Tibial nerve (tissue), 3 donors: ENCODE data around the gene PKP4.

Experiments
- POLR2A ChIP-seq, 2 donors: fragments of 450-650 bp; IDR thresholded peaks; one replicate each; pipeline ENCODE4 v1.6.1; 2017; ENCODE audit warnings: antibody characterized with exemption in 2 of 2, mild to moderate bottlenecking in 2 of 2, moderate library complexity in 2 of 2
- TF ChIP-seq, protein P1 (sequence below), 5 experiments: fragments of 200-600 bp in 3 of 5; fragments of 450-650 bp in 2 of 5; sonication (generic) in 3 of 5; IDR thresholded peaks; one replicate each; pipeline ENCODE4 v1.5.1; 2016 to 2019; ENCODE audit warnings: antibody characterized with exemption in 5 of 5, mild to moderate bottlenecking in 3 of 5, moderate library complexity in 2 of 5

- TF ChIP-seq POLR2A (IDR thresholded peaks at IDR 0.05), result no peak
- TF ChIP-seq, protein P1, sequence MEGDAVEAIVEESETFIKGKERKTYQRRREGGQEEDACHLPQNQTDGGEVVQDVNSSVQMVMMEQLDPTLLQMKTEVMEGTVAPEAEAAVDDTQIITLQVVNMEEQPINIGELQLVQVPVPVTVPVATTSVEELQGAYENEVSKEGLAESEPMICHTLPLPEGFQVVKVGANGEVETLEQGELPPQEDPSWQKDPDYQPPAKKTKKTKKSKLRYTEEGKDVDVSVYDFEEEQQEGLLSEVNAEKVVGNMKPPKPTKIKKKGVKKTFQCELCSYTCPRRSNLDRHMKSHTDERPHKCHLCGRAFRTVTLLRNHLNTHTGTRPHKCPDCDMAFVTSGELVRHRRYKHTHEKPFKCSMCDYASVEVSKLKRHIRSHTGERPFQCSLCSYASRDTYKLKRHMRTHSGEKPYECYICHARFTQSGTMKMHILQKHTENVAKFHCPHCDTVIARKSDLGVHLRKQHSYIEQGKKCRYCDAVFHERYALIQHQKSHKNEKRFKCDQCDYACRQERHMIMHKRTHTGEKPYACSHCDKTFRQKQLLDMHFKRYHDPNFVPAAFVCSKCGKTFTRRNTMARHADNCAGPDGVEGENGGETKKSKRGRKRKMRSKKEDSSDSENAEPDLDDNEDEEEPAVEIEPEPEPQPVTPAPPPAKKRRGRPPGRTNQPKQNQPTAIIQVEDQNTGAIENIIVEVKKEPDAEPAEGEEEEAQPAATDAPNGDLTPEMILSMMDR (IDR thresholded peaks at IDR 0.05), result no peak
These were observed 1.8 kb downstream of the PKP4 start for GRCh38 chr2:158458617-158458920.
